NCI-H2227 treated with DMSO at 0.1 percent for 48 hours (cell line): Measurements from ENCODE around the gene ANO6.
"Not testable (repeated sequence)": the region's sequence is repeated elsewhere in the genome, so short reads cannot be mapped to it uniquely, and the experiment has no call there.

Experiments
- DNase-seq: peaks from one replicate; lab custom pipeline; 2025; lab: John Stamatoyannopoulos, UW

The ANO6 gene

DNA sequence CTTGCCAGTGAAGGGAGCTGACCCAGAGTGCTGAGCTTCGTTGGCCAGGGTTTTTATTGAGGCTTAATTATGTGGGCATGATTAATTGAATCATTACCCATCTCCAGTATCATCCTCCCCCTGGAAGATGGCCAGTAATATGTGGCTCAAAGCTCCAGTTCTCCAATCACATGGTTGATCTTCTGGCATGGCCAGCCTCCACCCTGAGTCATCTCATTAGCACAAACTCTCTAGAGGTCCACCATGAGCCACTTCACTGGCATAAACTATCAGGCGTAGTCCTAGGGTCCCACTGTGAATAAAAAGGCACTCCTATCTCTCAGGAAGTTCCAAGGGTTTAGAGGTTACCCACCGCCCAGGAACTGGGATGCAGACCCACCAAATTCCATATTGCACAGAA, 135.0 kb downstream of the ANO6 start:
- DNase-seq = no peak

DNA sequence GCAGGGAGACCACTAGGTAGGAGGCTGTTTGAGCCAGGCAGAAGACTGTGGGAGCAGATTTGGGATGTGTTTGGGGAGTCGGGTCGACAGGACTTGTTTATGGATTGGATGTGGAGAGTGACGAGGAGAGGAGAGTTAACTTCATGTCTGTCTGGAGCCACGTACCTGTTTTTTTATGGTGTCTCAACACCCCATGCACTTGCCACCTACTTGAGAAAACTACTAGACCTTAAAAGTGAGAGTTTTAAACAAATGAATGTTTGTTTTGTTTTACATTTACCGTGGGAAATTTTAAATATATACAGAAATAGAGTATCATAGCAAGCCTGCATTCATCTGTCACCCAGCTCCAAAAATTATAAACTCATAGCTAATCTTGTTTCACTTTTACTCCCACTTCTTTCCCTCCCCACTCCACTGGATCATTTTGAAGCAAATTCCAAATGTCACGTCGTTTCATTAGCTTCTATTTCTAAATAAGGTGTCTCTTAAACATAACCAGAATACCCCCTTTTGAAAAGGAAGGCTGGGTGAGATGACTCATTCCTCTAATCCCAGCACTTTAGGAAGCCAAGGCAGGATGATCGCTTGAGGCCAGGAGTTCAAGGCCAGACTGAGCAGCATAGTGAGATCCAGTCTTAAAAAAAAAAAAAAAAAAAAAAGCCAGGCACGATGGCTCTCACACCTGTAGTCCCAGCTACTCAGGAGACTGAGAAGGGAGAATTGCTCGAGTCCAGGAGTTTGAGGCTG, 136.2 kb downstream of the ANO6 start:
- DNase-seq = no peak

DNA sequence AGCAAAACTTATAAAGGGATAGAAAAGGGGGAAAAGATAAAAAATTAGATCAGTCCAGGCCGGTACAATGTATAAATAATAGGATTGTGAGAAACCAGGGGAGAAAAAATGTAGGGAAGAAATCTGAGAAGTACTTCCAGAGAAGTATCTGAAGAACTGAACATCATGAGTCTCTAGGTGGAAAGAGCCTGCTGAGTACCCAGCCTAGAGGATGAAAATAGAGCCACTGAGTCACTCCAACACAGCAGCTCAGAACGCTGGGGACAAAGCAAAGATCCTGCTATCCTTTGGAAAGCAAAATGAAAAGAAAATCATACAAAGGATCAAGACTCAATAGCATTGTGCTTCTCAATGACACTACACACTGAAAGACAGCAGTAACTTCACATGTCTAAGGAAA, 138.0 kb downstream of the ANO6 start:
- DNase-seq = no peak

DNA sequence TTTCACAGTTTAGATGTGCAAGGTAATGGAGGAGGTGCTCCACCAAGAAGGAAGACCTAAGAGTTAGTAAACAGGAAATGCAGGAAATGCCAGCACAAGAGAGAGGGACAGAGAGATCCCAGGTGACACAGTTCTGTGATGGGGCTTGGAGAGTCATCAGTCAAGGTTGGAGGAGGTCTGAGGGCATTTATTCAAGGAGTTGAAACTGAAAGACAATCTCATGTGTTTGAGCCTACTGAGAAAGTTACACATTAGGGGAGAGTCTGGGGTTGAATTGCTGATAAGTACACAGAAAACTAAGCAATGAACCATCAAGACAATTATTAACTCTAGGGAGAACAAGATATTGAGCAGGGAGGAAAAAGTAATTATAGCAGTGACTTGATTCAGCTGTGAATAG, 138.5 kb downstream of the ANO6 start:
- no peak for DNase-seq

DNA sequence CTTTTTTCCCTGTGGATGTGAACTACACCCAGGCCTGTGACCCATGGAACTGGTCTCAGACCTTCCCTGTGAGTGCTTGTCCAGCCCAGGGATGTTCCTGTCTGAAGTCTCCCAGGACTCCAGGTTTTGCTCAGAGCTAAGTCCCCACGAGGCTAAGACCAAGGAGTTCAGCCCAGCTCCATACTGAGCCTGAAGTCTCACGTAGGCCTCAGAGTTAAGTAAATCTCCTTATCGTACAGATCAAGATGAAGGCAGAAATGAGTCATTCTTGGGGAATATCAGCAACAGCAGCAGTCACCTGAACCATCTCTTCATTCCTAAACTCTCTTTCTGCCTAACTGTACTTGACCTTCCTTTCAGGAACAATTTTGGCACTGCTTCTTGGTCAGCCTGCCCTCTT, 139.8 kb downstream of the ANO6 start:
- DNase-seq = no peak

DNA sequence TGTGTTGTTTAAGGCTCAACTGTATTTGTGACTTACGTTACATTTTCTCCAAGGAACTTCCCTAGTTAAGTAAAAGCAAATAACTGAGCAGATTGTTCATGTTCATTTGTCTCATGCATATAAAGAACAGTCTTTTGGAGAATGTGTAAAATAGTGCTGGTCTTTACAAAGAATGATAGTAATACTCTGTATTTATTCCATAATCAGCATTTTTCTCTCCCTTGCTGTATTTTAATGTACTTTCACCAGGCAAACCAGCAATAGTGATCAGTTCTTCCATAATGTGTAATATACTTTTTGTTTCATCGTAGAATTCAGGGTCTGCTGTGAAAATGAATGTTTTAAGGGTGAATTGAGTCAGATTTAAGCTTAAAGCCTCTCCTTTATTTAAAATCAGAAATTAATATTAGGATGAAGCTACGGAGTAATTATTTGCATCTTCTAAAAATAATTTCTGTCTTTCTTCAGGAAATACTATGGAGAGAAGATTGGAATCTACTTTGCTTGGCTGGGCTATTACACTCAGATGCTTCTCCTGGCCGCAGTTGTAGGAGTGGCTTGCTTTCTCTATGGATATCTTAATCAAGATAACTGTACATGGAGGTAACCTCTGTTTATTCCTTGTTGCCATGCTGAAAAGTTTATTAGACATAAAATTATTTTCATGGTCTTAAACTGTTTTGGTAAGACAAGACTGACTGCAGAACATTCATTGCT, 141.1 kb downstream of the ANO6 start:
- no peak for DNase-seq

DNA sequence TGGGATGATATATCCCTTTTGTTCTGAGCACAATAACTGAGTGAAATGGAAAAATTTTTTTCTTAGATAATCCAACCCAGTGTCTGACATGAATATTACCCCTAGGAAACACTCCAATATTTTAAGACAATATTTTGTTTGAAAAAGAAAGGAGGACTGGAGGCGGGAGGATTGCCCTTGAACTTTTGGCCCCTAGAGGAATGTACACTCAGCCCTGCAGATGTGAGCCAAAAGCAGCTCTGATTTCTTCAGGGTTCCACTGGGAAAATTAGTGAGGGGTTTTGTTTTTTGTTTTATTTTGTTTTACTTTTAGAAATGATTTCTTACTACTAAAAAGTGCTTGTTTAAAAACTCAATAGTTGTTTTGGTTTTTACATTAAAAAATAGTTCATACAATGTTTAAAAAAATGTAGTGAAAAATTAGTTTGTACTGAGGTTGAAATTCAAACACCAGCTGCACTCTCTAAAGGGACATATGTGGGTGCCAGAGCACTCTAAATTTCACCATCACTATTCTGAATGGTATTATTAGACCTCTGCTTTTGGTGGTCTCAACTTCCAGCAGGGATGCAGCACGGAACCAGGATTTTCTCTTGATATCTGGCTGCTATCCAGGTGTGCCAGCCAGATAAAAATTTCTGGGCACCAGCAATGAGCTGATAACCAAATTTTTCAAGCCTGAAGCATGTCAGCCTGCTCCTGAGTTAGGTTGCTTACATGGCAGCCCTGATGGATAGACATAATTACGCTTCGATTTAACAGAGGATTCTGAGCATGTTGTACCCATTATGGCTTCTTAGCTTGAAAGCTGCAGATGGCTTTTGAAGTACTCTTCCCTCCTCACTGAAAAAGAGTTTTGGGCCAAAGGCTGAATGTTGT, 141.9 kb downstream of the ANO6 start:
- no peak for DNase-seq

DNA sequence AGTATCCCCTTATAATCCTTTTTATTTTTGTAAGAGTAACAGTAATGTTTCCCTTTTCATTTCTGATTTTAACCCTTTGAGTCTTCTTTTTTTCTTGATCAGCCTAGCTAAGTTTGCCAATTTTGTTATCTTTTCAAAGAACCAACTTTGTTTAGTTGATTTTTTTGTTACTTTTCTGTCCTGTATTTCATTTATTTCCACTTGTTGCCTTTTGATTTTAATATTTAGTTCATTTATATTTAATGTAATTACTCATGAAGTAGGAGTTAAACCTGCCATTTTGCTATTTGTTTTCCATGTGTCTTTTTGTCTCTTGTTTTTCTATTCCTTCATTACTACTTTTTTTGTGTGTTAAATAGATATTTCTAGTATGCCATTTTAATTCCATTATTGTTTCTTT, 146.4 kb downstream of the ANO6 start:
- no peak for DNase-seq

DNA sequence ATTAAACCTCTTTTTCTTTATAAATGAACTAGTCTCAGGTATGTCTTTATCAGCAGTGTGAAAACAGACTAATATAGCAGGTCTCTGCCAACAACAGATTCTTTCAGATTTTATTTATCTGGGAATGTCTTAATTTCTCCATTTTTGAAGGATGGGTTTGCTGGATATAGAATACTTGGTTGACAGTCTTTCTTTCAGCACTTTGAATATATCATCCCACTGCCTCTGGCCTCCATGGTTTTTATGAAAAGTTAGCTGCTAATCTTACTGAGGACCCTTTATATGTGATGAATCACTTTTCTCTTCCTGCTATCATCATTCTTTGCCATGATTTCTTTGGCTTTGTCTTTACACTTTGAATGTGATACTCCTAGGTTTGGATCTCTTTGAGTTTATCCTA, 148.0 kb downstream of the ANO6 start:
- no peak for DNase-seq

DNA sequence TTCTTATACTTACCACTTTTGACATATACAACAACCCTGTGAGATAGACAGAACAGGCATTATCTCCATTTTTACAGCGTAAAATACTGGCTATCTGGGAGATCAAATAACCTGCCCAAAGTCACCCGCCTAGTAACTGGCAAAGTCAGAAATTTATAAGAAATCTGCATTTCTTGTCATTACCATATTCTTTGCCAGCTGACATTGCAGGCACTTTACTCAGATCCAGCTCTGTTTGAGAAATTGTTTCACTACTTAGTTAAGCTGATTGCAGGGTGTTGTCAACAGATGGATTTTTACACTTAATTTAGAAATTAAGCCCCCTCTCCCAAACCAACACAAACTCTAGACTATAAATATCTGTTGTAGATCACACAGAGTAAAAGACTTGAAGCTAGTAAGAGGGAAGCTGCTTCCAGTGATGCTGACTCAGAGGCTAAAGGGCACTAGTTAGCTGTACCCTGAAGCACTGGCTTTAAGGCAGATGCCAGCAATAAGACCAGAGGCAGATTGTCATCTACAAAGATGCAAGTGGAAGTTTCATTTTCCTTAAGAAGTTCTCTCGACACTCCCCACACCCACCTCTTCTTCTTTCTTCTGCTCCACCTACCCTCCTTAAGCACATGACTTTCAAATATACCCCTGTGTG, 153.1 kb downstream of the ANO6 start:
- no peak for DNase-seq

DNA sequence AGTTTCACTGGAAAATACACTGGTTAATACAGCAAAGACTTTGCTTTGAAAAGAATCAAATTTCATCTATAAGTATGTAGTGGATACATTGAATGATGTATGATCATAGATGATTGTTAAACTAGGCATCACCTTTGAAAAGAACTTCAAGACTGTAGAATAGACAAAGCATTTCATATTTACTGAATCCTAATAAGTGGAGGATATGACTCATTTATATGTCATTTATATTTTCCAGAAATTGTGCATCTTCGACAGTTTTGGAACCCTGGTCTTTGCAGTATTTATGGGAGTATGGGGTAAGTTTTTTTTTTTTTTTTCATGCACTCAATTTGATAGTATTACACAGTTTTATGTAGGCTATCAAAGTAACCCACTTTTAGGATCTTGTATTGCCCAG, 161.9 kb downstream of the ANO6 start:
- no peak for DNase-seq

DNA sequence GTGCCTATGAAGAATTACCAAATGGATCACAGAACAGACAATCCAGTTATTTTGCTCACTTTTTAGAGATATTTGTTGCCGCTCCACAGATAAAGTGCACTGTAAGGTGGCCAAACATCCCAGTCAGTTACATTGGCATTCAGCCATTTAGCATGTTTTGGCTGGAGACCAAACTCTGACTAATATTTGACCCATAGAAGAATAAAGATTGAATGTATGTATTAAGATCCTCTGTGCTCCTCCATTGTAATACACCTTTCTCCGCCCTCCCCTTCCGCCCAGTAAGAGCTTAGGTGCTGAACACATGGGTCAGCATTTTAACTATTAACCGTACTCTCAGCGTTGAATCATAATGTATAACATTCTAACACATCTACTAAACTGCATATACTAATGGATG, 163.4 kb downstream of the ANO6 start:
- no peak for DNase-seq

DNA sequence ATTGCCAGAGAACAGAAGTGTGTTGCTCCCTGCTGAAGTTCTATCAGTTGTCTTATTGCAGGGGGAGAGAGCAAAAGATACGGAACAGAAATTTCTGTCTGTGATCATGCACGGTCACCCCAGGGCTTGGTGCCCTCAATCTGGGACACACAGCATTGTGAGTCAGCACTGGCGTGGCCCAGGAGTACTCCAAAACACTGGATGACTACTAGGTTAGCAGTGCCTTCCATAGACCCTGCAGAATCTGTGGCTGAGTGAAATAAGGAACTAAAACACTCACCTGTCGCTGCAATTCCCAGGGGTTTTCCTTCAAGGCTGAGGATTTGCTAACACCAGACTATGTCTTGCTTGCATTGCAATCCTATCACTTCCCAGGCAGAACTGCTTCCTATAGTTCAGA, 165.5 kb downstream of the ANO6 start:
- no peak for DNase-seq

DNA sequence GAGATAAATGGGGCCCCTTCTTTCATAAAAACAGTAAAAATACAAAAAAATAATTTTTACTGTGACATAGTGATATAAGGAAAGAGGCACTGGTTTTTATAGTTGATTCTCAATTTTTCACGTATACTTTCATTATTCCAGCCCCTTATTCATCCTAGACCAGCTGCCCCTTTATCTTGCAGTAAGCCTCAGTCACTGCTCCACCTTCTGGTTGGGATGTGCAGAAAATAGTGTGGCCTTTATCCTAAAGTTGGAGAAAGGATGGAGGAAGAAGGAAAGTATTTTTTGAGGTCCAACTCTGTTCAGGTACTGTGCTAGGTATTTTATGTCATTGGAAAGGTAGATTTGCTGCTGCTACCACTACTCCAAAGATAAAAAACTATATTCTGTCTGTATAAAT, 172.7 kb downstream of the ANO6 start:
- no peak for DNase-seq

DNA sequence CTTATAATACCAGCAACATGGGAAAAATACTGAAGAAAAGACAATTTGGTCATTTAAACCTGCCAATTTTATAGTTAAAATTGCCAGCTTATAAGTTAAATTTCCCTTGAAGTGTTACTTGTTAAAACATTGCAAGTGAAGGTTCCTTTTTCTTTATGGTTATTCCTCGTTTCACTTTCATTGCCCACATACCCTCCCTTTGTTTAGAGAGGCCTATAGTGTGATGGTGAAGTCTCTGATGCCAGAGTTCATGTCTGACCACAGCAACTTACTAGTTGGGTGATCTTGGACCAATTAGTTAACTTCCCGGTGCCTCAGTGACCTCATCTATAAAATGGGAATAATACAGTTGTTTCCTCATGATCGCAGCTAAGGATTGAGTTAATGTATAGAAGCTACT, 173.5 kb downstream of the ANO6 start:
- no peak for DNase-seq

DNA sequence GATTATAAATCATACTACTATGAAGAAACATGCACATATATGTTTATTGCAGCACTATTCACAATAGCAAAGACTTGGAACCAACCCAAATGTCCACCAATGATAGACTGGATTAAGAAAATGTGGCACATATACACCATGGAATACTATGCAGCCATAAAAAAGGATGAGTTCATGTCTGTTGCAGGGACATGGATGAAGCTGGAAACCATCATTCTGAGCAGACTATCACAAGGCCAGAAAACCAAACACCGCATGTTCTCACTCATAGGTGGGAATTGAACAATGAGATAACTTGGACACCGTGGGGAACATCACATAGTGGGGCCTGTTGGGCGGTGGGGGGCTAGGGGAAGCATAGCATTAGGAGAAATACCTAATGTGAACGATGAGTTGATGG, 181.6 kb downstream of the ANO6 start:
- not testable (repeated sequence) for DNase-seq

DNA sequence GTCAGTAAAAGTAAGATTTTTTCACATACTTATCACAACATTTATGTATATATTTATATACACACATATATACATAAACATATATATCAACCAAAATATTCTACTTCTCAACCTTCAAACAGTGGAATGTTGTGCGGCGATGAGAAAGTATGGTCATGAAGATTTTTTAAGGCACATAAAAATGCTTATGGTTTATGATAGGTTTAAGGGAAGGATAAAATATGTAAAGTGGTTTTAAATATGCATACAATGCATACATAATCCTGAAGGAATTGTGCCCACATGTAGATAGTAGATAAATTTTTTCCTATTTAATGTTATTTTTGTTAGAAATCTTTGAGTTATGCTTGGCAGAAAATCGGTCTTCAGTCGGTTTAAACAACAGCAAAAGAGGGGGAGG, 182.7 kb downstream of the ANO6 start:
- no peak for DNase-seq

DNA sequence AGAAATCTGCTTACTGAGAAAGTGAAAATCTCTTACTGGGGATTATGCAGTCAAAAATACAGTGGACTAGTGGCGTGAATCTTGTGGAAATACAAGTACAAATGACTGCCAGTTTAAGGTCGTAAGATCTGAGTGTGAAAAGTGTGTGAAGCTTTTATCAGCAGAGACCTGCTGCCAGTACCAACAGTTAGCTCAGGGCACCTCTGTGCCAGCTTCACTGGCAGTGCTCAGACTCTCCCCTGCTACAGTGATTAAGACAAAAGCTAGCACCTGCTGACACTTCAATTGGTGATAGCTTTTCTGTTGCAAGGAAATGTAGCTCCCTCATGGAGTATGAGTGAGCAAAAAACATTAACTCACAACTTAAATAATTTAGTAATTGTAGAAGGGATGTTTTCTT, 185.1 kb downstream of the ANO6 start:
- DNase-seq = no peak

DNA sequence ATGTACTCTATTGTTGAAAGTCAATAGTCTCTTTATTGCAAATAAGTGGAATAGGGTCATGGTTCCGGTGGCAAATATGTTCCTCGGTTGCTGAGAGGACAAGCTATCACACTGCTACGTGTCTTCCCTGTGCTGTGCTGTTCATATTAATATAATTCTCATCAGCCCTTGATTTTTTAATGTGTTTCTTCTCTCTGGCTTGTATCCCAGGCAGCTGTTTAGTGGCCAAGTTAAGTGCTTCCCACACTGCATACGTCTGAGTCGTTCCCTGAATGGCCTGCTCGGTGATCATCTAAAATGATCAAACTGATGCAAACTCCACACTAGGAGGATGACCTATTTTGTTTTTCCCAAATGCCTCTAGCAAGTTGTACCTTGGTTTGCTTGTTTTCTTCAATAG, 186.4 kb downstream of the ANO6 start:
- DNase-seq = no peak

DNA sequence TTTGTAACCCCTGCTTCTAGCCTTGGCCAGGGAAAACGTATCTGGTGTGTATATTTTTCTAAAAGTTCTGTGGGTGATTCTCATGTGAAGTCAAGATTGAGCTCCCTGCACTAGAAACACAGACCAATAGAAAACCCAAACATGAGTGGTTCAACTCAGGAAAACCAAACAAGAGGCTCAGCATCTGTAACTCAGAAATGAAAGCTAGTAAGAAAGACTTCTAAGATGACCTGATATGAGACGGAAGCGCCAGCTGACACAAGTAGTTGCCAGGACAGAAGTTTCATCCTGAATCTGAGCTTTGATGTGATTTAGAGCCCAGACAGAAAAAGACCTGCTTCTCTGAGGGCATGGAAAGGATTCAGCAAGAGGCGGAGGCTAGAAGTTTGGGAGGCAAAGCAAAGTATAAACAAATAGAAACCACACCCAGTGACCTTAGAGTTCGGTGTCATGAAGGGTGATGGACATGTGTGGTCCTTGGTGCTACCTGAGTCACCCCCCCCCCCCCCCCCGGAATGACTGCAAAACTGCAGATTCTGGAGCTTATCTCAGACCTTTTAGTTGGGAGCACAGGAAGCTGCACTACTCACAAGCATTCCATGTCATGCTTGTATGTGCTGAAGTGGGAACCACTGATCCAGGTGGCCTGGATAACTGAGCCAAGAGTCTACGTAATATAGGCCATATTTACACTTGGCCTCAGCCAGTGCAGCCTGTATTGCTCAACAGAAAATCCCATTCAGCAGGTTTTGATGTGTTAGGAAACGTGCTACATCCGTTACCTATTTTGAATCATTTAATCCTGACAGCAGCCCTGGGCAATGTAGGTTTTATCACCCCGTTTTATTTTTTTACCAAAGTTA, 191.3 kb downstream of the ANO6 start:
- no peak for DNase-seq

DNA sequence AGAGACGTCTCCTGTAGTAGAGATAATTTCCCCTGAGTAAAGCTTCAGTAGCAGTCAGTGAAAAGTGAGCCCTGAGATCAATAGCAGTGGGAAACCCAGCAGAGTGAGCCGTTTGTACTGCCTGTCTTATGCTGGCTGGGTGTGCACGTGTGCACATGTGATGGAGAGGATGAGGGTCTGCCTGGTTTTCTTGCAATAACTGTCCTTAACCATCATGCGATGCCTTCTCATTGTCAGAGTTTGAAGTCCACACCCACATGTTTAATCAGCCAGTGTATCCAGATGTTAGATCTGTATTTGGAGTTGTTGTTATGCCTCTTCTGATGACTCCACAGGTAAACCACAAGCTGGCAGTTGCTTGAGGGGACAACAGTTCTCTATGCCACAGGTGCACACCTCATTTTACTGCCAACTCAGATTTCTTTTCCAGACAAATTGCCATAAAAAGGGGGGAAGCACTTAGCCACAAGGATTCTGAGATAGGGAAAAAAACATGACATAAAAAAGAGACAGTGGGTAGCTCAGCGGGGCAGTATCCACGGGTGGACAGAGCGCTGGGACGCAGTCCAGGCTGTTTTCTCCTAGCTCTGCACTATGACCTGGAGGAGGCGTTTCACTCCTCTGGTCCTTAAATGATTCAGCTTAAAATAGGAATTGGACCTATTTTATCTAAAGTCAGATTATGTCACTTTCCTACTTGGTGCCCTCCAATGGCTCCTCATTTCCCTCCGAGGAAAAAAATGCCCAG, 192.3 kb downstream of the ANO6 start:
- DNase-seq = no peak
